ENCODE data around the gene EXT2. TPM values are rescaled to one million over a fixed set of nuclear protein-coding genes. Genes with fewer than 3 reads are reported as not detected.

EXT2 gene
- total RNA-seq = 10 to 100 TPM; 19.0 to 53.2 (median 44.5) TPM

DNA sequence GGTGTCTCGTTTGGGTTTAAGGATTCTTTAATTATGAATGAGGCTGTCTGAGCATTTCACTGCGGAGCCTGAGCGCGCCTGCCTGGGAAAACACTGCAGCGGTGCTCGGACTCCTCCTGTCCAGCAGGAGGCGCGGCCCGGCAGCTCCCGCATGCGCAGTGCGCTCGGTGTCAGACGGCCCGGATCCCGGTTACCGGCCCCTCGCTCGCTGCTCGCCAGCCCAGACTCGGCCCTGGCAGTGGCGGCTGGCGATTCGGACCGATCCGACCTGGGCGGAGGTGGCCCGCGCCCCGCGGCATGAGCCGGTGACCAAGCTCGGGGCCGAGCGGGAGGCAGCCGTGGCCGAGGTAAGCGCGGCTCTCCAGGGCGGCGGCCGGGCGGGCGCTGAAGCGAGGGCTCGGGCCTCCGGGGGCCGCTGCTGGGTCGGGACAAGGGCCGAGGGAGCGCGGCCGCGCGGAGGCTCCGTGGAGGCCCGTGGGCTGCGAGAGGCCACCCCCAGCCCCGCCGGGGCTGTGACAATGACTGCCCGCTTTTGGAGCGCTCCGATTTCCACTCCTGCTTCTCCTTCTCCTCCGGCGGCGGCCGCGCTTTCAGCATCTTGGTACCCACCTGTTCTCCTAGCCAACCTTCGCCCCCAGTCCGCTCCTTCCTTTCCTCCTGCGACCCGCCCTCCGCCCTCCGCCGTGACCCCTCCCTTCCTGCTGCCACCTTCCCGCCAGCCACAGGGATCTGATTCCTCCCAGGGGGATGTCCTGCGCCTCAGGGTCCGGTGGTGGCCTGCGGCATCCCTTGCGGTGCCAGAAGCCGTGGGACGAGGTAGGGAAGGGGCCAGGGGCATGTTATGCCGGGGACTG lies at the start of gene EXT2:
EXT2 (plus strand) TSS at position 173 of the 854 bp plus-strand sequence. CDS start 12,035 bp downstream, outside the sequence.
- peaks cover 0 to 9% (median 0%) of the 10 kb centered on the region in 3 donors for H3K36me3 ChIP-seq
- H3K27ac ChIP-seq = peak within 1 kb of the TSS; percentile 55 to 82 (median 79)
- peak in 1 of 4 donors; percentile 65 for TF ChIP-seq POLR2A (IDR thresholded peaks at IDR 0.05)
- peak; percentile 83 to 97 (median 88) for TF ChIP-seq CTCF (IDR thresholded peaks at IDR 0.05)
- H3K4me1 ChIP-seq = peaks cover 10 to 39% (median 19%) of the 10 kb centered on the region in 3 donors
- H3K4me3 ChIP-seq = peak within 1 kb of the TSS; percentile 70 to 99 (median 86)
- no peaks in the 10 kb centered on the region for H3K9me3 ChIP-seq
- no peaks in the 10 kb centered on the region for H3K27me3 ChIP-seq
- peak; percentile 41 for DNase-seq
- intact Hi-C loops (cut with DNase I) = loop anchor here (10.0 kb wide), 1 partner anchor 439 kb away; no protein-coding TSS in a partner anchor
- WGBS, 2 donors = 0 to 1% methylated on average over 16 to 20 of the region's 83 CpGs

GRCh38 chr11:44046182-44046581 lies 49.3 kb upstream of the EXT2 start:
- WGBS, 2 donors = 50 to 78% methylated on average over 2 of the region's 2 CpGs
- Histone ChIP-seq H3K4me1 (no peaks in the 10 kb centered on the region), H3K9me3 (no peaks in the 10 kb centered on the region), H3K36me3 (no peaks in the 10 kb centered on the region), H3K27me3 (no peaks in the 10 kb centered on the region), H3K4me3 (no peak overlapping the region), H3K27ac (no peak overlapping the region)
- DNase-seq = no peak
- TF ChIP-seq CTCF (IDR thresholded peaks at IDR 0.05) (no peak), POLR2A (IDR thresholded peaks at IDR 0.05) (no peak)
- intact Hi-C loops (cut with DNase I) = no loop called here

- Histone ChIP-seq H3K27me3 (no peaks in the 10 kb centered on the region), H3K4me3 (no peak overlapping the region), H3K4me1 (no peaks in the 10 kb centered on the region), H3K36me3 (no peaks in the 10 kb centered on the region), H3K9me3 (no peaks in the 10 kb centered on the region), H3K27ac (no peak overlapping the region)
- DNase-seq = no peak
- intact Hi-C loops (cut with DNase I) = no loop called here
- TF ChIP-seq POLR2A (IDR thresholded peaks at IDR 0.05) = no peak
- TF ChIP-seq CTCF (IDR thresholded peaks at IDR 0.05) = no peak
- WGBS, 2 donors = 44 to 51% methylated on average over 2 of the region's 2 CpGs
These were observed 48.2 kb upstream of the EXT2 start for GRCh38 chr11:44047298-44047697.

DNA sequence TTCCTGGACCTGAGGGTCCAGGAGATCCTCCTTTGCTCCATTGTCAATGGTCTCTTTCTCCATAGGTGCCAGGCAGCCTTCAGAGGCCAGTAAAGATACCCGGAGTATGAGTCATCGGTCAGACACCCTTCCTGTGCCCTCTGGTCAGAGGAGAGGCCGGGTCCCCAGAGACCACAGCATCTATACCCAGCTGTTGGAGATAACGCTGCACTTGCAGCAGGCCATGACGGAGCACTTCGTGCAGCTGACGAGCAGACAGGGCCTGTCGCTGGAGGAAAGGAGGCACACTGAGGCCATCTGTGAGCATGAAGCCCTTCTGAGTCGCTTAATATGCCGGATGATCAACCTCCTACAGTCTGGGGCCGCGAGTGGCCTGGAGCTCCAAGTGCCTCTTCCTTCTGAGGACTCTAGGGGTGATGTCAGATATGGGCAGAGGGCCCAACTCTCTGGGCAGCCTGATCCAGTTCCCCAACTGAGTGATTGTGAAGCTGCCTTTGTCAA lies 47.5 kb upstream of the EXT2 start, which contains the start of gene ACCSL:
ACCSL (plus strand) TSS at position 51 of the 501 bp plus-strand sequence; CDS start at position 107, 56 bp downstream.
- TF ChIP-seq POLR2A (IDR thresholded peaks at IDR 0.05) = no peak
- TF ChIP-seq CTCF (IDR thresholded peaks at IDR 0.05) = no peak
- WGBS, 2 donors = 84 to 90% methylated on average over 7 of the region's 12 CpGs
- Histone ChIP-seq H3K4me1 (no peaks in the 10 kb centered on the region), H3K4me3 (no peak within 1 kb of the TSS), H3K9me3 (no peaks in the 10 kb centered on the region), H3K27me3 (no peaks in the 10 kb centered on the region), H3K36me3 (no peaks in the 10 kb centered on the region), H3K27ac (no peak within 1 kb of the TSS)
- intact Hi-C loops (cut with DNase I) = no loop called here
- DNase-seq = no peak

DNA sequence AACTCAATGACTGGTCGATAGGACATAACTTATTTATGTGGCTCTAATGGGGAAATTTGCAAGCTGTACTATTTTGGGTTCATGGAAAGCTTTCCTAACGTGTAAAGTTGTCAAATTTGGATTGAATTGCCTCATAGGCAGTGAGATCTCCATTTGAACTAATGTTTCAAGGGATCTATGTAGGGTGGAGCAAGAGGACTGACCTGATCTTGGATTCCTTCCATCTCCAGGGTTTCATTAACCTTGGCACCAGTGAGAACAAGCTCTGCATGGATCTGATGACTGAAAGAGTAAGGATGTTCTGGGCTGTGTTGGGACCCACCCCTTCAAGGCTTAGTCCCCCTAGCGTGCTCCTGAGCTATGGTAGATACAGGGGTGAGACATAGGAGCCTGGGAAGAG lies 45.6 kb upstream of the EXT2 start:
- no peak for DNase-seq

More for the DNA sequence above, 45.6 kb upstream of the EXT2 start:
- TF ChIP-seq CTCF (IDR thresholded peaks at IDR 0.05) = no peak
- TF ChIP-seq POLR2A (IDR thresholded peaks at IDR 0.05) = no peak
- Histone ChIP-seq H3K9me3 (no peaks in the 10 kb centered on the region), H3K36me3 (no peaks in the 10 kb centered on the region), H3K4me1 (no peaks in the 10 kb centered on the region), H3K27me3 (no peaks in the 10 kb centered on the region), H3K4me3 (no peak overlapping the region), H3K27ac (no peak overlapping the region)
- WGBS, 2 donors = 56 to 70% methylated on average over 2 to 3 of the region's 3 CpGs
- intact Hi-C loops (cut with DNase I) = no loop called here
